Right lobe of liver (tissue), 6 donors: ENCODE data around the gene JAKMIP1. TPM values are rescaled to one million over a fixed set of nuclear protein-coding genes. Genes with fewer than 3 reads are reported as not detected.

ENCODE experiments used
- ATAC-seq, 4 donors: fragments of 200-7000 bp; cut with Tn5 transposase; one replicate each; pipeline ENCODE4 v1.9.1; 2020; ENCODE audit warnings: mild to moderate bottlenecking in 4 of 4, moderate library complexity in 4 of 4
- DNase-seq, 3 donors: peaks; one replicate each; pipeline ENCODE4 v3.0.0-alpha.2; 2020
- H3K27ac ChIP-seq, 3 donors: fragments of 200-600 bp; one replicate each; pipeline ENCODE4 v1.8.0; 2022
- H3K27me3 ChIP-seq, 2 donors: fragments of 200-600 bp; one replicate each; pipeline ENCODE4 v1.8.0; 2022
- H3K36me3 ChIP-seq, 4 donors: fragments of 200-600 bp; sonication (generic) in 1 of 4; one replicate each; pipeline versions ENCODE4 v1.5.1 to v1.8.0; 2017 to 2022; ENCODE audit warnings: control low read depth in 1 of 4
- H3K4me1 ChIP-seq, 4 donors: fragments of 200-600 bp; sonication (generic) in 1 of 4; one replicate each; pipeline versions ENCODE4 v1.5.1 to v1.8.0; 2017 to 2022; ENCODE audit warnings: control low read depth in 1 of 4
- H3K4me3 ChIP-seq, 3 donors: fragments of 200-600 bp; one replicate each; pipeline ENCODE4 v1.8.0; 2022
- H3K9me3 ChIP-seq, 4 donors: fragments of 200-600 bp; sonication (generic) in 1 of 4; one replicate each; pipeline versions ENCODE4 v1.5.1 to v1.8.0; 2017 to 2022; ENCODE audit warnings: control low read depth in 1 of 4
- CTCF ChIP-seq, 4 donors: fragments of 200-600 bp in 3 of 4; fragments of 450-650 bp in 1 of 4; IDR thresholded peaks; one replicate each; pipeline versions ENCODE4 v1.5.1 to v1.8.0; 2016 to 2022; ENCODE audit warnings: antibody characterized with exemption in 4 of 4, mild to moderate bottlenecking in 2 of 4
- POLR2A ChIP-seq: fragments of 450-650 bp; IDR thresholded peaks from one replicate; pipeline ENCODE4 v1.6.1; 2017; ENCODE audit warnings: antibody characterized with exemption, mild to moderate bottlenecking
- WGBS: methylation state at CpG from one replicate; pipeline ENCODE4 v1.1.6; 2018; ENCODE audit warnings: low coverage, low lambda C conversion rate; ENCODE audit not compliant: insufficient coverage; ENCODE audit errors: missing lambda C conversion rate; 5-methylcytosine and 5-hydroxymethylcytosine counted together
- intact Hi-C, 2 donors: fragments of 100-400 bp; cut with DNase I; formaldehyde crosslinking; loops; one replicate each; pipeline versions ENCODE4 v1.11.2 to v1.14.1; 2022
- total RNA-seq, 6 experiments: library from RNA; depleted of rRNA in 2 of 6; stranded (reverse); fragments of >200 nt in 2 of 6; fragmentation: NEBNext Ultra II Directional in 3 of 6; extraction: Animal tissue kit (Norgen Biotek cat#: 25700) in 3 of 6; gene quantifications; one replicate each; pipeline versions ENCODE4 v1.1.0 to v1.2.4, GENCODE V29; 2016 to 2023
- donor health status: DM: no; HTN: yes; CAD: no.
- donor health status: DM: no; HTN: no; CAD: no.
- donor health status: DM: no; HTN: no; CAD: no.
- donor health status: DM: no; HTN: yes; CAD: no.
- donor health status: DM: no; HTN: yes; CAD: no.

The JAKMIP1 gene
- total RNA-seq, 6 experiments from 2014 or later: 0.12 TPM; not detected in 5

- intact Hi-C loops: no loop called here
- no peaks in the 10 kb centered on the region for H3K36me3 ChIP-seq
- DNase-seq (no peak), ATAC-seq (no peak)
- H3K27ac ChIP-seq: no peak overlapping the region
- H3K9me3 ChIP-seq: no peaks in the 10 kb centered on the region
- no peaks in the 10 kb centered on the region for H3K4me1 ChIP-seq
- TF ChIP-seq POLR2A: no peak
- TF ChIP-seq CTCF (IDR thresholded peaks at IDR 0.05): no peak
- H3K4me3 ChIP-seq: no peak overlapping the region
- no peaks in the 10 kb centered on the region for H3K27me3 ChIP-seq
- 35% methylated on average over 5 of the region's 9 CpGs for WGBS
Observed at GRCh38 chr4:6044805-6045204, 155.5 kb downstream of the JAKMIP1 start.

GRCh38 chr4:6044276-6044675 is 156.1 kb downstream of the JAKMIP1 start:
- no peaks in the 10 kb centered on the region for H3K27me3 ChIP-seq
- no peak for ATAC-seq
- no peak overlapping the region for H3K27ac ChIP-seq
- WGBS: 44% methylated on average over 9 of the region's 9 CpGs
- intact Hi-C loops: no loop called here
- peak in 1 of 3 donors; percentile 4 for DNase-seq
- H3K4me3 ChIP-seq: no peak overlapping the region
- H3K9me3 ChIP-seq: no peaks in the 10 kb centered on the region
- H3K36me3 ChIP-seq: no peaks in the 10 kb centered on the region
- TF ChIP-seq CTCF (IDR thresholded peaks at IDR 0.05) (no peak), POLR2A (no peak)
- H3K4me1 ChIP-seq: no peaks in the 10 kb centered on the region

- ATAC-seq (no peak), DNase-seq (peak in 1 of 3 donors; percentile 4)
- H3K36me3 ChIP-seq: no peaks in the 10 kb centered on the region
- WGBS: 45% methylated on average over 6 of the region's 7 CpGs
- no peak for TF ChIP-seq CTCF (IDR thresholded peaks at IDR 0.05)
- TF ChIP-seq POLR2A: no peak
- intact Hi-C loops: no loop called here
- H3K27ac ChIP-seq: no peak overlapping the region
- no peaks in the 10 kb centered on the region for H3K9me3 ChIP-seq
- no peak overlapping the region for H3K4me3 ChIP-seq
- no peaks in the 10 kb centered on the region for H3K27me3 ChIP-seq
- no peaks in the 10 kb centered on the region for H3K4me1 ChIP-seq
Observed at GRCh38 chr4:6043843-6044242, 156.5 kb downstream of the JAKMIP1 start.

- no peaks in the 10 kb centered on the region for H3K4me1 ChIP-seq
Observed at GRCh38 chr4:6043188-6043587, 157.2 kb downstream of the JAKMIP1 start.

More at GRCh38 chr4:6043188-6043587, 157.2 kb downstream of the JAKMIP1 start:
- 52% methylated on average over 8 of the region's 13 CpGs for WGBS
- no peaks in the 10 kb centered on the region for H3K27me3 ChIP-seq
- H3K36me3 ChIP-seq: no peaks in the 10 kb centered on the region
- TF ChIP-seq POLR2A (no peak), CTCF (IDR thresholded peaks at IDR 0.05) (no peak)
- no peak for ATAC-seq
- intact Hi-C loops: no loop called here
- H3K4me3 ChIP-seq: no peak overlapping the region
- H3K9me3 ChIP-seq: no peaks in the 10 kb centered on the region
- DNase-seq: peak in 1 of 3 donors; percentile 10
- no peak overlapping the region for H3K27ac ChIP-seq
